GM23338 (cell line): ENCODE data around the gene RAD51B. TPM values are rescaled to one million over a fixed set of nuclear protein-coding genes. Genes with fewer than 3 reads are reported as not detected.

Experiments
- ATAC-seq: fragments of 200-7000 bp; cut with Tn5 transposase; 3 replicates; pipeline ENCODE4 v1.9.1; 2020
- DNase-seq: peaks from one replicate; pipeline ENCODE4 v3.0.0-alpha.2; 2015; ENCODE audit warnings: low spot score
- H2AFZ ChIP-seq: fragments of 200-600 bp; sonication (generic); 2 replicates; pipeline ENCODE4 v1.8.0; 2016; ENCODE audit warnings: antibody characterized with exemption, mild to moderate bottlenecking, moderate library complexity
- H3F3A ChIP-seq: fragments of 200-600 bp; sonication (generic); replicated peaks from 2 replicates; pipeline ENCODE4 v1.8.0; 2017; ENCODE audit warnings: antibody characterized with exemption, mixed run types, low read depth
- H3K27ac ChIP-seq: fragments of 200-600 bp; sonication (generic); 2 replicates; pipeline ENCODE4 v1.6.1; 2016; ENCODE audit warnings: low read depth
- H3K27me3 ChIP-seq: fragments of 200-600 bp; sonication (generic); 2 replicates; pipeline ENCODE4 v1.8.0; 2016; ENCODE audit warnings: mild to moderate bottlenecking, mixed run types, moderate library complexity; ENCODE audit not compliant: insufficient read depth
- H3K36me3 ChIP-seq: fragments of 200-600 bp; sonication (generic); 2 replicates; pipeline ENCODE4 v1.8.0; 2016; ENCODE audit warnings: mild to moderate bottlenecking; ENCODE audit not compliant: insufficient read depth
- H3K4me1 ChIP-seq: fragments of 200-600 bp; sonication (generic); 2 replicates; pipeline ENCODE4 v1.8.0; 2016; ENCODE audit warnings: mild to moderate bottlenecking, moderate library complexity; ENCODE audit not compliant: insufficient read depth
- H3K4me2 ChIP-seq: fragments of 200-600 bp; sonication (generic); 2 replicates; pipeline ENCODE4 v1.7.1; 2017; ENCODE audit warnings: mixed run types
- H3K4me3 ChIP-seq: fragments of 200-600 bp; sonication (generic); 2 replicates; pipeline ENCODE4 v1.6.1; 2016; ENCODE audit warnings: mixed run types
- H3K79me2 ChIP-seq: fragments of 200-600 bp; sonication (generic); replicated peaks from 2 replicates; pipeline ENCODE4 v1.8.0; 2017; ENCODE audit warnings: mild to moderate bottlenecking; ENCODE audit not compliant: insufficient read depth
- H3K9me2 ChIP-seq: fragments of 200-600 bp; sonication (generic); 2 replicates; pipeline ENCODE4 v1.8.0; 2017; ENCODE audit not compliant: insufficient read depth
- H4K20me1 ChIP-seq: fragments of 200-600 bp; sonication (generic); replicated peaks from 2 replicates; pipeline ENCODE4 v1.8.0; 2017; ENCODE audit warnings: mild to moderate bottlenecking; ENCODE audit not compliant: insufficient read depth
- H3K27ac Mint-ChIP-seq: 2 replicates; pipeline ENCODE4 v1.8.0; 2020; ENCODE audit warnings: inconsistent platforms, mild to moderate bottlenecking, moderate library complexity, mixed read lengths
- H3K27me3 Mint-ChIP-seq: 3 replicates; pipeline ENCODE4 v1.8.0; 2022; ENCODE audit warnings: low read depth, mild to moderate bottlenecking, moderate library complexity, mixed read lengths, inconsistent platforms; ENCODE audit not compliant: insufficient read depth, poor library complexity
- H3K36me3 Mint-ChIP-seq: 3 replicates; pipeline ENCODE4 v1.8.0; 2021; ENCODE audit warnings: low read depth, mild to moderate bottlenecking, inconsistent platforms, moderate library complexity, mixed read lengths
- H3K4me1 Mint-ChIP-seq: 3 replicates; pipeline ENCODE4 v1.8.0; 2020; ENCODE audit warnings: mild to moderate bottlenecking, inconsistent platforms, mixed read lengths
- H3K4me3 Mint-ChIP-seq: 3 replicates; pipeline ENCODE4 v1.8.0; 2021; ENCODE audit warnings: moderate library complexity, mild to moderate bottlenecking, inconsistent platforms, mixed read lengths
- H3K9me3 Mint-ChIP-seq: 3 replicates; pipeline ENCODE4 v1.8.0; 2020; ENCODE audit warnings: moderate library complexity, mild to moderate bottlenecking, inconsistent platforms, mixed read lengths
- CREB1 ChIP-seq: fragments of 250-450 bp; sonication (Bioruptor Pico); IDR thresholded peaks from 2 replicates; pipeline ENCODE4 v1.5.0; 2020; ENCODE audit warnings: low read depth, mild to moderate bottlenecking, moderate library complexity
- EZH2 ChIP-seq: fragments of 200-600 bp; sonication (generic); IDR thresholded peaks from one replicate; pipeline ENCODE4 v1.8.0; 2017; ENCODE audit warnings: antibody characterized with exemption, mild to moderate bottlenecking, low read depth; ENCODE audit not compliant: unreplicated experiment
- EZH2phosphoT487 ChIP-seq: fragments of 200-600 bp; sonication (generic); IDR thresholded peaks from one replicate; pipeline ENCODE4 v1.8.1; 2018; ENCODE audit warnings: antibody characterized with exemption; ENCODE audit not compliant: unreplicated experiment
- JUNB ChIP-seq: IDR thresholded peaks from one replicate; pipeline ENCODE4 v1.6.1; 2016; ENCODE audit warnings: antibody characterized with exemption; ENCODE audit not compliant: unreplicated experiment
- NANOG ChIP-seq: IDR thresholded peaks from 2 replicates; pipeline ENCODE4 v1.6.1; 2016; ENCODE audit warnings: antibody characterized with exemption, borderline replicate concordance
- POLR2AphosphoS5 ChIP-seq: IDR thresholded peaks from 2 replicates; pipeline ENCODE4 v1.6.1; 2016; ENCODE audit warnings: antibody characterized with exemption, low read depth
- STAT1 ChIP-seq: IDR thresholded peaks from one replicate; pipeline ENCODE4 v1.6.1; 2016; ENCODE audit warnings: antibody characterized with exemption; ENCODE audit not compliant: unreplicated experiment
- ZNF114 ChIP-seq: fragments of 250-450 bp; sonication (Bioruptor Pico); IDR thresholded peaks from 2 replicates; pipeline ENCODE4 v1.5.0; 2020; ENCODE audit warnings: mild to moderate bottlenecking, moderate library complexity
- ZNF331 ChIP-seq: fragments of 250-450 bp; sonication (Bioruptor Pico); IDR thresholded peaks from 2 replicates; pipeline ENCODE4 v1.5.0; 2020; ENCODE audit warnings: low read depth, mild to moderate bottlenecking, moderate library complexity
- polyA plus RNA-seq: library from polyadenylated mRNA; unstranded; fragments of >200 nt; fragmentation: Nextera tagmentation; extraction: Ambion mirVana; gene quantifications from 2 replicates; pipeline ENCODE4 v1.2.1, GENCODE V29; 2016
- total RNA-seq: library from RNA; depleted of rRNA; stranded (reverse); fragments of >200 nt; shearing (Covaris generic); gene quantifications from 2 replicates; pipeline ENCODE4 v1.2.3, GENCODE V29; 2014
- TF ChIP-seq, protein P1 (sequence below): IDR thresholded peaks from 2 replicates; pipeline ENCODE4 v1.6.1; 2016; ENCODE audit warnings: antibody characterized with exemption
- TF ChIP-seq, protein P2 (sequence below): fragments of 250-450 bp; sonication (Bioruptor Pico); IDR thresholded peaks from 2 replicates; pipeline ENCODE4 v1.5.0; 2020; ENCODE audit warnings: mild to moderate bottlenecking, moderate library complexity
- TF ChIP-seq, protein P3 (sequence below), 2 experiments: fragments of 200-600 bp in 1 of 2; sonication (generic) in 1 of 2; conservative IDR thresholded peaks; 2 replicates each; pipeline versions ENCODE4 v1.5.1 to v1.6.1; 2016 to 2017; ENCODE audit warnings: antibody characterized with exemption in 2 of 2, low read depth in 2 of 2, mild to moderate bottlenecking in 2 of 2, moderate library complexity in 1 of 2

Gene RAD51B
- total and polyA plus RNA-seq, 2 experiments from 2014 or later, result 15.7 to 29.1 TPM

DNA sequence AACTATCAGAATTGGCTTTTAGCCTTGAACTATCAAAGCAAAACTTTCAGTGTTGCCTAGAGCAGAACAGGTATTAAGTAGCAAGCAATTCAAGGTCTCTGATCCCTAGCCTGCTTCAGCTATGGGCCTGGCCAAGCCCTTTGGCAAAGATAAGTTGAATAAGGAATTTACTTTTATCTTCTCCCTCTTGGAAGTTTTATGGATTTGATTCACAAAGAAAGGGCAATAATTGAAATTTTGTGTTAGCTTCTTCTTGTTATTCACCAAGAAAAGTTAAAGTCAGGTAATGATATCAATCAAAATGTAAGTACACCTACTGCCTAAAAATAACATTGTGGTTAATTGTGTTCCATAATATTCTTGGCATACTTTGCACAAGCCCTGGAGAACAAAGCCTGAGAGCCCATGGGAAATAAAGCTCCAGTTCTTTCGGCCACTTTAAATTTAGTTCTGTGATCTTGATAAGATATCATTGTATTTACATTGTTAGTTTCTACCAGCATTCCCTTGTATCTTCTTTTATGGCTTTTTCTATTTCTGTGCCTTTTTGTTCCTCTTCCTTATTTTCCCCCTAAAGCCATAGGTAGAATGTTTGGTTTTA, 158.0 kb downstream of the RAD51B start:
- peak overlapping the region; percentile 50 for H3K27ac Mint-ChIP-seq
- no peaks in the 10 kb centered on the region for H3K36me3 ChIP-seq
- ATAC-seq, result no peak

DNA sequence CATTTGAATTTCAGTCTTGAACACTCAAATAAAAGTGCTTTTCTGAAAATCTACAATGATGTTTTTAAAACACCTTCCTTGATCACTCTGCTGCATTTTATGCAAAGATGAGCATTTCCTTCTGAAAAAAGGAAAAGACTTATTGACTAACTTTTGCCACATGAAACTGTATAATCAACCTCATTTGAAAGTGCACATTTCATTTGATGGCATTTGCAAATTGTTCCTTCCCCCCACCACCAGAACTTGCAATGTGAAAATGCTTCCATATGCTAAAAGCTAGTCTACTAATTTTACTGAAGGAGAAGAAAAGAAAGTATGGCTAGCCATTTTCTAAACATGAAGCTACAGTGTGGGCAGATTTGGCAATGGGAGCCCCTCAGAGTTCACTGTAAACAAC, 159.2 kb downstream of the RAD51B start:
- H3K27me3 ChIP-seq, result no peaks in the 10 kb centered on the region
- Mint-ChIP-seq H3K4me1 (peaks cover 25% of the 10 kb centered on the region), H3K36me3 (no peaks in the 10 kb centered on the region), H3K4me3 (no peak overlapping the region), H3K27me3 (peaks cover 6% of the 10 kb centered on the region), H3K9me3 (no peaks in the 10 kb centered on the region), H3K27ac (no peak overlapping the region; the same call in 1 of the 2 replicates)
- no peaks in the 10 kb centered on the region for H3K36me3 ChIP-seq
- H3K4me1 ChIP-seq, result peaks cover 17% of the 10 kb centered on the region
- H3K4me3 ChIP-seq, result no peak overlapping the region
- no peaks in the 10 kb centered on the region for H3F3A ChIP-seq
- no peaks in the 10 kb centered on the region for H3K9me2 ChIP-seq
- no peaks in the 10 kb centered on the region for H4K20me1 ChIP-seq
- H3K27ac ChIP-seq, result no peak overlapping the region
- H3K79me2 ChIP-seq, result no peaks in the 10 kb centered on the region
- no peak overlapping the region for H2AFZ ChIP-seq
- ATAC-seq (no peak), DNase-seq (no peak)
- H3K4me2 ChIP-seq, result peak overlapping the region; percentile 16; the same call in 1 of the 2 replicates
- TF ChIP-seq CREB1 (CRISPR knock-in tag) (no peak), NANOG (no peak), ZNF114 (CRISPR knock-in tag) (no peak), POLR2AphosphoS5 (no peak), EZH2 (no peak), EZH2phosphoT487 (no peak), STAT1 (no peak), JUNB (no peak), ZNF331 (CRISPR knock-in tag) (no peak)
- TF ChIP-seq, protein P1, sequence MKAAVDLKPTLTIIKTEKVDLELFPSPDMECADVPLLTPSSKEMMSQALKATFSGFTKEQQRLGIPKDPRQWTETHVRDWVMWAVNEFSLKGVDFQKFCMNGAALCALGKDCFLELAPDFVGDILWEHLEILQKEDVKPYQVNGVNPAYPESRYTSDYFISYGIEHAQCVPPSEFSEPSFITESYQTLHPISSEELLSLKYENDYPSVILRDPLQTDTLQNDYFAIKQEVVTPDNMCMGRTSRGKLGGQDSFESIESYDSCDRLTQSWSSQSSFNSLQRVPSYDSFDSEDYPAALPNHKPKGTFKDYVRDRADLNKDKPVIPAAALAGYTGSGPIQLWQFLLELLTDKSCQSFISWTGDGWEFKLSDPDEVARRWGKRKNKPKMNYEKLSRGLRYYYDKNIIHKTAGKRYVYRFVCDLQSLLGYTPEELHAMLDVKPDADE, result no peak
- TF ChIP-seq, protein P2, sequence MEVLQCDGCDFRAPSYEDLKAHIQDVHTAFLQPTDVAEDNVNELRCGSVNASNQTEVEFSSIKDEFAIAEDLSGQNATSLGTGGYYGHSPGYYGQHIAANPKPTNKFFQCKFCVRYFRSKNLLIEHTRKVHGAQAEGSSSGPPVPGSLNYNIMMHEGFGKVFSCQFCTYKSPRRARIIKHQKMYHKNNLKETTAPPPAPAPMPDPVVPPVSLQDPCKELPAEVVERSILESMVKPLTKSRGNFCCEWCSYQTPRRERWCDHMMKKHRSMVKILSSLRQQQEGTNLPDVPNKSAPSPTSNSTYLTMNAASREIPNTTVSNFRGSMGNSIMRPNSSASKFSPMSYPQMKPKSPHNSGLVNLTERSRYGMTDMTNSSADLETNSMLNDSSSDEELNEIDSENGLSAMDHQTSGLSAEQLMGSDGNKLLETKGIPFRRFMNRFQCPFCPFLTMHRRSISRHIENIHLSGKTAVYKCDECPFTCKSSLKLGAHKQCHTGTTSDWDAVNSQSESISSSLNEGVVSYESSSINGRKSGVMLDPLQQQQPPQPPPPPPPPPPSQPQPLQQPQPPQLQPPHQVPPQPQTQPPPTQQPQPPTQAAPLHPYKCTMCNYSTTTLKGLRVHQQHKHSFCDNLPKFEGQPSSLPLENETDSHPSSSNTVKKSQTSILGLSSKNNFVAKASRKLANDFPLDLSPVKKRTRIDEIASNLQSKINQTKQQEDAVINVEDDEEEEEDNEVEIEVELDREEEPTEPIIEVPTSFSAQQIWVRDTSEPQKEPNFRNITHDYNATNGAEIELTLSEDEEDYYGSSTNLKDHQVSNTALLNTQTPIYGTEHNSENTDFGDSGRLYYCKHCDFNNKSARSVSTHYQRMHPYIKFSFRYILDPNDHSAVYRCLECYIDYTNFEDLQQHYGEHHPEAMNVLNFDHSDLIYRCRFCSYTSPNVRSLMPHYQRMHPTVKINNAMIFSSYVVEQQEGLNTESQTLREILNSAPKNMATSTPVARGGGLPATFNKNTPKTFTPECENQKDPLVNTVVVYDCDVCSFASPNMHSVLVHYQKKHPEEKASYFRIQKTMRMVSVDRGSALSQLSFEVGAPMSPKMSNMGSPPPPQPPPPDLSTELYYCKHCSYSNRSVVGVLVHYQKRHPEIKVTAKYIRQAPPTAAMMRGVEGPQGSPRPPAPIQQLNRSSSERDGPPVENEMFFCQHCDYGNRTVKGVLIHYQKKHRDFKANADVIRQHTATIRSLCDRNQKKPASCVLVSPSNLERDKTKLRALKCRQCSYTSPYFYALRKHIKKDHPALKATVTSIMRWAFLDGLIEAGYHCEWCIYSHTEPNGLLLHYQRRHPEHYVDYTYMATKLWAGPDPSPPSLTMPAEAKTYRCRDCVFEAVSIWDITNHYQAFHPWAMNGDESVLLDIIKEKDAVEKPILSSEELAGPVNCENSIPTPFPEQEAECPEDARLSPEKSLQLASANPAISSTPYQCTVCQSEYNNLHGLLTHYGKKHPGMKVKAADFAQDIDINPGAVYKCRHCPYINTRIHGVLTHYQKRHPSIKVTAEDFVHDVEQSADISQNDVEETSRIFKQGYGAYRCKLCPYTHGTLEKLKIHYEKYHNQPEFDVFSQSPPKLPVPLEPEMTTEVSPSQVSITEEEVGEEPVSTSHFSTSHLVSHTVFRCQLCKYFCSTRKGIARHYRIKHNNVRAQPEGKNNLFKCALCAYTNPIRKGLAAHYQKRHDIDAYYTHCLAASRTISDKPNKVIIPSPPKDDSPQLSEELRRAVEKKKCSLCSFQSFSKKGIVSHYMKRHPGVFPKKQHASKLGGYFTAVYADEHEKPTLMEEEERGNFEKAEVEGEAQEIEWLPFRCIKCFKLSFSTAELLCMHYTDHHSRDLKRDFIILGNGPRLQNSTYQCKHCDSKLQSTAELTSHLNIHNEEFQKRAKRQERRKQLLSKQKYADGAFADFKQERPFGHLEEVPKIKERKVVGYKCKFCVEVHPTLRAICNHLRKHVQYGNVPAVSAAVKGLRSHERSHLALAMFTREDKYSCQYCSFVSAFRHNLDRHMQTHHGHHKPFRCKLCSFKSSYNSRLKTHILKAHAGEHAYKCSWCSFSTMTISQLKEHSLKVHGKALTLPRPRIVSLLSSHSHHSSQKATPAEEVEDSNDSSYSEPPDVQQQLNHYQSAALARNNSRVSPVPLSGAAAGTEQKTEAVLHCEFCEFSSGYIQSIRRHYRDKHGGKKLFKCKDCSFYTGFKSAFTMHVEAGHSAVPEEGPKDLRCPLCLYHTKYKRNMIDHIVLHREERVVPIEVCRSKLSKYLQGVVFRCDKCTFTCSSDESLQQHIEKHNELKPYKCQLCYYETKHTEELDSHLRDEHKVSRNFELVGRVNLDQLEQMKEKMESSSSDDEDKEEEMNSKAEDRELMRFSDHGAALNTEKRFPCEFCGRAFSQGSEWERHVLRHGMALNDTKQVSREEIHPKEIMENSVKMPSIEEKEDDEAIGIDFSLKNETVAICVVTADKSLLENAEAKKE (CRISPR knock-in tag), result no peak
- TF ChIP-seq, protein P3, sequence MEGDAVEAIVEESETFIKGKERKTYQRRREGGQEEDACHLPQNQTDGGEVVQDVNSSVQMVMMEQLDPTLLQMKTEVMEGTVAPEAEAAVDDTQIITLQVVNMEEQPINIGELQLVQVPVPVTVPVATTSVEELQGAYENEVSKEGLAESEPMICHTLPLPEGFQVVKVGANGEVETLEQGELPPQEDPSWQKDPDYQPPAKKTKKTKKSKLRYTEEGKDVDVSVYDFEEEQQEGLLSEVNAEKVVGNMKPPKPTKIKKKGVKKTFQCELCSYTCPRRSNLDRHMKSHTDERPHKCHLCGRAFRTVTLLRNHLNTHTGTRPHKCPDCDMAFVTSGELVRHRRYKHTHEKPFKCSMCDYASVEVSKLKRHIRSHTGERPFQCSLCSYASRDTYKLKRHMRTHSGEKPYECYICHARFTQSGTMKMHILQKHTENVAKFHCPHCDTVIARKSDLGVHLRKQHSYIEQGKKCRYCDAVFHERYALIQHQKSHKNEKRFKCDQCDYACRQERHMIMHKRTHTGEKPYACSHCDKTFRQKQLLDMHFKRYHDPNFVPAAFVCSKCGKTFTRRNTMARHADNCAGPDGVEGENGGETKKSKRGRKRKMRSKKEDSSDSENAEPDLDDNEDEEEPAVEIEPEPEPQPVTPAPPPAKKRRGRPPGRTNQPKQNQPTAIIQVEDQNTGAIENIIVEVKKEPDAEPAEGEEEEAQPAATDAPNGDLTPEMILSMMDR (conservative IDR thresholded peaks at IDR 0.05; ENCODE audit: low read depth in 2 of 2), result no peak

More for the DNA sequence above, 158.0 kb downstream of the RAD51B start:
- Histone ChIP-seq H3K4me1 (peaks cover 27% of the 10 kb centered on the region), H3K27me3 (no peaks in the 10 kb centered on the region), H3K4me3 (no peak overlapping the region), H4K20me1 (no peaks in the 10 kb centered on the region), H3K79me2 (no peaks in the 10 kb centered on the region), H3K9me2 (no peaks in the 10 kb centered on the region), H3K4me2 (no peak overlapping the region), H2AFZ (no peak overlapping the region), H3K27ac (no peak overlapping the region), H3F3A (no peaks in the 10 kb centered on the region)
- Mint-ChIP-seq H3K4me3 (no peak overlapping the region), H3K9me3 (no peaks in the 10 kb centered on the region), H3K27me3 (peaks cover 6% of the 10 kb centered on the region), H3K36me3 (no peaks in the 10 kb centered on the region), H3K4me1 (peaks cover 25% of the 10 kb centered on the region)
- DNase-seq, result no peak
- TF ChIP-seq EZH2 (no peak), NANOG (no peak)
